Gastrocnemius medialis (tissue), 4 donors: ENCODE results near the gene SPCS3.

Source experiments
- CTCF ChIP-seq, 5 experiments: fragments of 450-650 bp in 3 of 5; fragments of 200-600 bp in 2 of 5; sonication (generic) in 2 of 5; IDR thresholded peaks in 4 of 5; conservative IDR thresholded peaks in 1 of 5; 1 replicate in 4 of 5; 2 replicates in 1 of 5; pipeline ENCODE4 v1.5.1; 2016 to 2019; ENCODE audit warnings: antibody characterized with exemption in 5 of 5, mild to moderate bottlenecking in 3 of 5, moderate library complexity in 3 of 5
- POLR2A ChIP-seq, 2 donors: fragments of 450-650 bp; IDR thresholded peaks; one replicate each; pipeline ENCODE4 v1.6.1; 2017; ENCODE audit warnings: antibody characterized with exemption in 2 of 2, mild to moderate bottlenecking in 2 of 2, moderate library complexity in 2 of 2

- TF ChIP-seq CTCF (IDR thresholded peaks at IDR 0.05 in 4 of 5, conservative IDR thresholded peaks at IDR 0.05 in 1 of 5) (no peak), POLR2A (IDR thresholded peaks at IDR 0.05) (no peak)
Measured at GRCh38 chr4:176298664-176299063, 21.1 kb upstream of the SPCS3 start.
